Retinal pigment epithelial cell (primary cell): Measurements from ENCODE around the gene OR10G7.

Experiments used
- DNase-seq: peaks from one replicate; pipeline ENCODE4 v3.0.0-alpha.2; 2010; ENCODE audit warnings: low read depth
- H3K4me3 ChIP-seq: 2 replicates; pipeline ENCODE4 v1.5.1; 2011; ENCODE audit warnings: mild to moderate bottlenecking, low read length, control low read depth, moderate library complexity
- CTCF ChIP-seq: conservative IDR thresholded peaks from 2 replicates; pipeline ENCODE4 v1.5.1; 2011; ENCODE audit warnings: low read depth, low read length, control low read depth, inconsistent platforms

OR10G7 gene

GRCh38 chr11:124079631-124080326 lies 38.7 kb upstream of the OR10G7 start:
- no peak overlapping the region for H3K4me3 ChIP-seq
- no peak for TF ChIP-seq CTCF

GRCh38 chr11:124078591-124078990 lies 37.5 kb upstream of the OR10G7 start:
- TF ChIP-seq CTCF: no peak
- no peak overlapping the region for H3K4me3 ChIP-seq
- DNase-seq: no peak

More at GRCh38 chr11:124079631-124080326, 38.7 kb upstream of the OR10G7 start:
- DNase-seq: no peak

GRCh38 chr11:124077266-124077665 lies 36.1 kb upstream of the OR10G7 start:
- DNase-seq: no peak
- TF ChIP-seq CTCF: no peak
- no peak overlapping the region for H3K4me3 ChIP-seq

GRCh38 chr11:124075841-124076651 lies 34.9 kb upstream of the OR10G7 start:
- no peak for TF ChIP-seq CTCF
- DNase-seq: no peak
- peak overlapping the region; percentile 65 for H3K4me3 ChIP-seq

GRCh38 chr11:124075492-124075840 lies 34.3 kb upstream of the OR10G7 start:
- no peak overlapping the region for H3K4me3 ChIP-seq
- DNase-seq: no peak
- TF ChIP-seq CTCF: no peak

- no peak overlapping the region for H3K4me3 ChIP-seq
- TF ChIP-seq CTCF: no peak
- no peak for DNase-seq
Measured at GRCh38 chr11:124074554-124074953, 33.4 kb upstream of the OR10G7 start.

- H3K4me3 ChIP-seq: no peak overlapping the region
- no peak for TF ChIP-seq CTCF
Measured at GRCh38 chr11:124072147-124072546, 31.0 kb upstream of the OR10G7 start.

More at GRCh38 chr11:124072147-124072546, 31.0 kb upstream of the OR10G7 start:
- DNase-seq: no peak
